Right lobe of liver (tissue), 4 donors: ENCODE data around the gene ZDHHC13.

Experiments
- CTCF ChIP-seq, 4 donors: fragments of 200-600 bp in 3 of 4; fragments of 450-650 bp in 1 of 4; IDR thresholded peaks; one replicate each; pipeline versions ENCODE4 v1.5.1 to v1.8.0; 2016 to 2022; ENCODE audit warnings: antibody characterized with exemption in 4 of 4, mild to moderate bottlenecking in 2 of 4
- POLR2A ChIP-seq: fragments of 450-650 bp; IDR thresholded peaks from one replicate; pipeline ENCODE4 v1.6.1; 2017; ENCODE audit warnings: antibody characterized with exemption, mild to moderate bottlenecking
- donor health status: DM: no; HTN: no; CAD: no.
- donor health status: DM: no; HTN: no; CAD: no.
- donor health status: DM: no; HTN: yes; CAD: no.

- no peak for TF ChIP-seq CTCF (IDR thresholded peaks at IDR 0.05)
- no peak for TF ChIP-seq POLR2A
Observed at GRCh38 chr11:19073454-19074415, 43.2 kb upstream of the ZDHHC13 start.
